Neuronal stem cell (in vitro differentiated cells): ENCODE data around the gene MILR1.

Experiments
- DNase-seq: peaks from one replicate; pipeline ENCODE4 v3.0.0-alpha.2; 2013; ENCODE audit warnings: low spot score
- H2AFZ ChIP-seq: one replicate; pipeline ENCODE4 v1.6.1; 2013; ENCODE audit warnings: mild to moderate bottlenecking, low read length, inconsistent platforms
- H2AK5ac ChIP-seq: 2 replicates; pipeline ENCODE4 v1.6.1; 2013; ENCODE audit warnings: low read depth, mild to moderate bottlenecking, inconsistent platforms, low read length, moderate library complexity, mixed read lengths
- H2BK120ac ChIP-seq: 2 replicates; pipeline ENCODE4 v1.6.1; 2013; ENCODE audit warnings: low read depth, mild to moderate bottlenecking, inconsistent platforms, low read length, moderate library complexity, mixed read lengths
- H2BK12ac ChIP-seq: one replicate; pipeline ENCODE4 v1.6.1; 2013; ENCODE audit warnings: low read length, inconsistent platforms
- H2BK15ac ChIP-seq: 2 replicates; pipeline ENCODE4 v1.6.1; 2013; ENCODE audit warnings: mild to moderate bottlenecking, low read length, inconsistent platforms, mixed read lengths
- H2BK5ac ChIP-seq: one replicate; pipeline ENCODE4 v1.6.1; 2013; ENCODE audit warnings: inconsistent platforms, mild to moderate bottlenecking, low read length, moderate library complexity
- H3K14ac ChIP-seq: one replicate; pipeline ENCODE4 v1.6.1; 2013; ENCODE audit warnings: low read length, inconsistent platforms
- H3K18ac ChIP-seq: 2 replicates; pipeline ENCODE4 v1.6.1; 2013; ENCODE audit warnings: low read length, inconsistent platforms
- H3K23ac ChIP-seq: 2 replicates; pipeline ENCODE4 v1.6.1; 2013; ENCODE audit warnings: low read depth, mild to moderate bottlenecking, mixed read lengths, low read length, inconsistent platforms; ENCODE audit not compliant: poor library complexity
- H3K27ac ChIP-seq: replicated peaks from 3 replicates; pipeline ENCODE4 v1.5.1; 2013; ENCODE audit warnings: low read length, inconsistent platforms
- H3K27me3 ChIP-seq, 3 experiments: 2 replicates each; pipeline ENCODE4 v1.6.1; 2013; ENCODE audit warnings: low read length in 3 of 3, mild to moderate bottlenecking in 2 of 3, inconsistent platforms in 1 of 3, low read depth in 1 of 3, mixed read lengths in 1 of 3, moderate library complexity in 1 of 3; ENCODE audit not compliant: control insufficient read depth in 3 of 3, insufficient read depth in 3 of 3
- H3K36me3 ChIP-seq, 2 donors: replicated peaks in 1 of 2; 2 replicates each; pipeline ENCODE4 v1.6.1; 2013; ENCODE audit warnings: low read length in 2 of 2; ENCODE audit not compliant: control insufficient read depth in 2 of 2, insufficient read depth in 2 of 2
- H3K4ac ChIP-seq: 2 replicates; pipeline ENCODE4 v1.6.1; 2013; ENCODE audit warnings: inconsistent platforms, mild to moderate bottlenecking, low read length, moderate library complexity
- H3K4me1 ChIP-seq, 2 donors: 1 replicate in 1 of 2; 2 replicates in 1 of 2; pipeline ENCODE4 v1.6.1; 2013; ENCODE audit warnings: low read length in 2 of 2, low read depth in 1 of 2; ENCODE audit not compliant: control insufficient read depth in 2 of 2, insufficient read depth in 1 of 2
- H3K4me2 ChIP-seq: one replicate; pipeline ENCODE4 v1.6.1; 2013; ENCODE audit warnings: mild to moderate bottlenecking, low read length, inconsistent platforms; ENCODE audit not compliant: insufficient read depth, poor library complexity, severe bottlenecking
- H3K4me3 ChIP-seq, 2 donors: 2 replicates each; pipeline ENCODE4 v1.5.1; 2013; ENCODE audit warnings: low read length in 2 of 2, mild to moderate bottlenecking in 2 of 2, inconsistent platforms in 1 of 2, moderate library complexity in 1 of 2
- H3K79me1 ChIP-seq: one replicate; pipeline ENCODE4 v1.6.1; 2013; ENCODE audit warnings: low read depth, mild to moderate bottlenecking, inconsistent platforms, low read length, moderate library complexity
- H3K9ac ChIP-seq: one replicate; pipeline ENCODE4 v1.6.1; 2013; ENCODE audit warnings: mild to moderate bottlenecking, low read depth, low read length, inconsistent platforms; ENCODE audit not compliant: poor library complexity
- H3K9me3 ChIP-seq, 2 donors: replicated peaks in 1 of 2; 2 replicates each; pipeline versions ENCODE3 to v1.6.1; 2013; ENCODE audit warnings: low read length in 2 of 2, mild to moderate bottlenecking in 2 of 2, inconsistent platforms in 1 of 2, low read depth in 1 of 2, mixed read lengths in 1 of 2, moderate library complexity in 1 of 2; ENCODE audit not compliant: control insufficient read depth in 2 of 2, insufficient read depth in 1 of 2
- H4K8ac ChIP-seq: one replicate; pipeline ENCODE4 v1.6.1; 2013; ENCODE audit warnings: low read depth, mild to moderate bottlenecking, inconsistent platforms, low read length, moderate library complexity
- H4K91ac ChIP-seq: one replicate; pipeline ENCODE4 v1.6.1; 2013; ENCODE audit warnings: low read length, low read depth, mild to moderate bottlenecking, inconsistent platforms; ENCODE audit not compliant: poor library complexity
- WGBS, 2 donors: extraction: QIAGEN DNeasy Blood & Tissue Kit; methylation state at CpG; one replicate each; pipeline ENCODE4 v1.1.7; 2013; ENCODE audit warnings: missing lambda C conversion rate in 2 of 2, mixed read lengths in 1 of 2; ENCODE audit not compliant: insufficient read length in 2 of 2, insufficient replicate concordance in 1 of 2; ENCODE audit errors: extremely low coverage in 2 of 2; 5-methylcytosine and 5-hydroxymethylcytosine counted together

MILR1 gene

GRCh38 chr17:64447526-64447925, 1.4 kb upstream of the MILR1 start:
- Histone ChIP-seq H3K23ac (no peak overlapping the region), H3K18ac (no peak overlapping the region), H3K14ac (no peak overlapping the region), H3K4ac (no peak overlapping the region), H2BK12ac (no peak overlapping the region), H3K27me3 (peaks cover 0 to 6% (median 0%) of the 10 kb centered on the region in 3 experiments), H3K4me3 (no peak overlapping the region), H3K79me1 (no peaks in the 10 kb centered on the region), H3K4me1 (no peaks in the 10 kb centered on the region), H2BK120ac (no peak overlapping the region), H4K8ac (no peak overlapping the region), H2AK5ac (no peak overlapping the region), H2BK5ac (no peak overlapping the region), H3K27ac (no peak overlapping the region), H3K9ac (no peak overlapping the region), H2BK15ac (no peak overlapping the region), H2AFZ (no peak overlapping the region), H3K9me3 (no peaks in the 10 kb centered on the region), H3K4me2 (no peak overlapping the region), H4K91ac (no peak overlapping the region), H3K36me3 (no peaks in the 10 kb centered on the region)
- DNase-seq = no peak
- no CpG with 5 or more reads among the region's 1 CpG for WGBS, 2 donors

- Histone ChIP-seq H3K4ac (no peak overlapping the region), H3K27me3 (peaks cover 0 to 6% (median 0%) of the 10 kb centered on the region in 3 experiments), H3K27ac (no peak overlapping the region), H4K8ac (no peak overlapping the region), H3K4me3 (no peak overlapping the region), H2BK15ac (no peak overlapping the region), H3K36me3 (no peaks in the 10 kb centered on the region), H3K79me1 (no peaks in the 10 kb centered on the region), H3K9me3 (no peaks in the 10 kb centered on the region), H2AFZ (no peak overlapping the region), H2BK120ac (no peak overlapping the region), H3K14ac (no peak overlapping the region), H2AK5ac (no peak overlapping the region), H3K18ac (no peak overlapping the region), H4K91ac (no peak overlapping the region), H3K4me2 (no peak overlapping the region), H3K23ac (no peak overlapping the region), H3K4me1 (no peaks in the 10 kb centered on the region), H2BK5ac (no peak overlapping the region), H3K9ac (no peak overlapping the region), H2BK12ac (no peak overlapping the region)
- DNase-seq = no peak
- no CpG with 5 or more reads among the region's 3 CpGs for WGBS, 2 donors
These were observed 630 bp downstream of the MILR1 start for GRCh38 chr17:64449545-64449944.

GRCh38 chr17:64455993-64456885, 7.3 kb downstream of the MILR1 start:
- no peaks in the 10 kb centered on the region for H3K36me3 ChIP-seq
- H2BK120ac ChIP-seq = no peak overlapping the region
- no peak overlapping the region for H3K4me3 ChIP-seq
- WGBS, 2 donors = no CpG with 5 or more reads among the region's 8 CpGs
- H2BK5ac ChIP-seq = no peak overlapping the region
- no peak overlapping the region for H3K23ac ChIP-seq
- no peak overlapping the region for H2BK12ac ChIP-seq
- no peak overlapping the region for H3K27ac ChIP-seq
- H2BK15ac ChIP-seq = no peak overlapping the region
- H4K91ac ChIP-seq = no peak overlapping the region
- no peak overlapping the region for H2AK5ac ChIP-seq
- DNase-seq = no peak
- no peak overlapping the region for H3K14ac ChIP-seq
- no peak overlapping the region for H3K9ac ChIP-seq
- H3K18ac ChIP-seq = no peak overlapping the region
- H3K79me1 ChIP-seq = no peaks in the 10 kb centered on the region
- H2AFZ ChIP-seq = no peak overlapping the region
- no peak overlapping the region for H3K4me2 ChIP-seq
- H3K9me3 ChIP-seq = no peaks in the 10 kb centered on the region
- no peak overlapping the region for H4K8ac ChIP-seq
- H3K4me1 ChIP-seq = no peaks in the 10 kb centered on the region
- H3K4ac ChIP-seq = no peak overlapping the region
- H3K27me3 ChIP-seq = peaks cover 0 to 5% (median 0%) of the 10 kb centered on the region in 3 experiments

GRCh38 chr17:64457156-64457555, 8.2 kb downstream of the MILR1 start:
- no peaks in the 10 kb centered on the region for H3K79me1 ChIP-seq
- no peak overlapping the region for H3K9ac ChIP-seq
- WGBS, 2 donors = no CpG with 5 or more reads among the region's 7 CpGs
- no peaks in the 10 kb centered on the region for H3K4me1 ChIP-seq
- H2AK5ac ChIP-seq = no peak overlapping the region
- no peak overlapping the region for H4K8ac ChIP-seq
- no peaks in the 10 kb centered on the region for H3K36me3 ChIP-seq
- H3K4me3 ChIP-seq = no peak overlapping the region
- peaks cover 0 to 5% (median 0%) of the 10 kb centered on the region in 3 experiments for H3K27me3 ChIP-seq
- H4K91ac ChIP-seq = no peak overlapping the region
- no peak overlapping the region for H3K4ac ChIP-seq
- H2BK120ac ChIP-seq = no peak overlapping the region
- no peaks in the 10 kb centered on the region for H3K9me3 ChIP-seq
- H2BK15ac ChIP-seq = no peak overlapping the region
- no peak overlapping the region for H3K14ac ChIP-seq
- DNase-seq = no peak
- peak overlapping the region; percentile 34 for H3K18ac ChIP-seq
- H2AFZ ChIP-seq = no peak overlapping the region
- no peak overlapping the region for H3K4me2 ChIP-seq
- no peak overlapping the region for H2BK12ac ChIP-seq
- no peak overlapping the region for H3K23ac ChIP-seq
- H2BK5ac ChIP-seq = no peak overlapping the region
- no peak overlapping the region for H3K27ac ChIP-seq
